Measurements from ENCODE around the gene SYT9. TPM values are rescaled to one million over a fixed set of nuclear protein-coding genes. Genes with fewer than 3 reads are reported as not detected.

The SYT9 gene
- total and polyA plus RNA-seq, 8 donors: 0.10 to 0.89 (median 0.31) TPM; not detected in 3

DNA sequence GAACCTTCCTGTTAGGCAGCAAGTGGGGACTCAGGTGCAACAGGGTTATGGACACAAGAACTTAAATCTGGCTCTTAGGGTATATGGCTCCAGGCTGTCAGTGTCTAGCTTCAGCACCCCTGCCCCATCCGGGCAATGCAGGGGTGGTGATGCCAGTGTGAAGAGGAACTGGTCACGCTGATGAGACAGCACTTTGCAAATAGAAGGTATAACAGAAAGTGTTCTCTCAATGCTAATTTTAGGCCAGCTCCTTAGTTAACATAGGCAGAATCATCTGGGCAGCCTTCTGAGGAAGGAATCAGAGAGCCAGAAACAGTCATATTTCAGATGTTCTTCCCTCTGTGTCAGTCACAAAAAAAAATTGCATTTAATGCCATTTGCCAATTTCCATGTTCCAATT, 41.2 kb downstream of the SYT9 start:
- TF ChIP-seq POLR2AphosphoS5 (IDR thresholded peaks at IDR 0.05) (no peak), POLR2A (IDR thresholded peaks at IDR 0.05) (no peak), EP300 (IDR thresholded peaks at IDR 0.05) (no peak)
- TF ChIP-seq, protein P1, sequence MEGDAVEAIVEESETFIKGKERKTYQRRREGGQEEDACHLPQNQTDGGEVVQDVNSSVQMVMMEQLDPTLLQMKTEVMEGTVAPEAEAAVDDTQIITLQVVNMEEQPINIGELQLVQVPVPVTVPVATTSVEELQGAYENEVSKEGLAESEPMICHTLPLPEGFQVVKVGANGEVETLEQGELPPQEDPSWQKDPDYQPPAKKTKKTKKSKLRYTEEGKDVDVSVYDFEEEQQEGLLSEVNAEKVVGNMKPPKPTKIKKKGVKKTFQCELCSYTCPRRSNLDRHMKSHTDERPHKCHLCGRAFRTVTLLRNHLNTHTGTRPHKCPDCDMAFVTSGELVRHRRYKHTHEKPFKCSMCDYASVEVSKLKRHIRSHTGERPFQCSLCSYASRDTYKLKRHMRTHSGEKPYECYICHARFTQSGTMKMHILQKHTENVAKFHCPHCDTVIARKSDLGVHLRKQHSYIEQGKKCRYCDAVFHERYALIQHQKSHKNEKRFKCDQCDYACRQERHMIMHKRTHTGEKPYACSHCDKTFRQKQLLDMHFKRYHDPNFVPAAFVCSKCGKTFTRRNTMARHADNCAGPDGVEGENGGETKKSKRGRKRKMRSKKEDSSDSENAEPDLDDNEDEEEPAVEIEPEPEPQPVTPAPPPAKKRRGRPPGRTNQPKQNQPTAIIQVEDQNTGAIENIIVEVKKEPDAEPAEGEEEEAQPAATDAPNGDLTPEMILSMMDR (IDR thresholded peaks at IDR 0.05): no peak
- no peak for DNase-seq
- Histone ChIP-seq H3K27ac (no peak overlapping the region), H3K27me3 (no peaks in the 10 kb centered on the region), H3K4me1 (no peaks in the 10 kb centered on the region), H3K36me3 (no peaks in the 10 kb centered on the region), H3K9me3 (peaks cover 0 to 6% (median 0%) of the 10 kb centered on the region in 4 donors), H3K4me3 (no peak overlapping the region)
- 63 to 84% (median 78%) methylated on average over 2 of the region's 2 CpGs for WGBS, 5 donors
- intact Hi-C loops (cut with DNase I; ENCODE audit: low total_unique reads): no loop called here

DNA sequence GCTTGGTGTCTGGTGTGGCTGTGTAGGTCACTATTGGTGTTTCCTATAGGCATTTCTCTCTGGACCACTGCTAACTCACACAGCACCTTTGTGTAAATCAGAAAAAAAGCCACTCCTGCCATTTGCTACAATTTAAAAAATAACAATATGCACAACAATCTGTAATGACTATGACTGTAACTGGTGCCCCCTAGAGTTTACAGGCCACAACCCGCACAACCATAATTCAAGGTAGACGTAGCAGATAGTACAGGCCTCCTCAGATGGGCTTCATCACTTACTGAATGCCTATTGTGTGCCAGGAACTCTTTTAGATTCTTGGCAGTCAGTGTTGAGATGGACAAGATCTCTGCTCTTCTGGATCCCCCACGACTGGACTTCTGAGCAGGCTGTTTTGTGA, 47.7 kb downstream of the SYT9 start:
- no peaks in the 10 kb centered on the region for H3K36me3 ChIP-seq
- no peaks in the 10 kb centered on the region for H3K4me1 ChIP-seq
- no peaks in the 10 kb centered on the region for H3K27me3 ChIP-seq
- H3K9me3 ChIP-seq: peaks cover 0 to 6% (median 0%) of the 10 kb centered on the region in 4 donors
- WGBS, 5 donors: 68 to 82% (median 72%) methylated on average over 3 of the region's 3 CpGs
- no peak overlapping the region for H3K27ac ChIP-seq
- intact Hi-C loops (cut with DNase I; ENCODE audit: low total_unique reads): no loop called here
- no peak overlapping the region for H3K4me3 ChIP-seq
- no peak for TF ChIP-seq EP300 (IDR thresholded peaks at IDR 0.05)
- TF ChIP-seq, protein P1 (IDR thresholded peaks at IDR 0.05): no peak
- TF ChIP-seq POLR2A (IDR thresholded peaks at IDR 0.05): no peak
- no peak for TF ChIP-seq POLR2AphosphoS5 (IDR thresholded peaks at IDR 0.05)
- DNase-seq: no peak

DNA sequence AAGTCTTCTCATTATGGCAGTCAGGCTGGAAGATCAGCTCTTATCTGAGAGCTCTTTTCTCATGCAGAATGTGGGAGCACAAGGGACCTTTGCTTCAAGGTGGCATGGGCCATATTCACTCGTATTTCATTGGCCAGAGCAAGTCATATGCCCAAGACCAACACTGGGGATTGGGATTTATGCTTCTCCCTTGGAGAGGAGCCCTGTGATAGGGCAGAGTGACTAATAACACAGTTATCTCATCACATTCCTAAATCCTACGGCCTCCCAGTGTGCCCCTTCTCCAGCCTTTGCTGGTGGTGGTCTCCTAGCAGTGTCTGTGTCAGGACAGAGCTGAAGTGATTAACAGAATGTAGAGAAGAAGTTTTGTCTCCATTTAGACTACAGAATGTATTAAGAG, 48.6 kb downstream of the SYT9 start:
- Histone ChIP-seq H3K4me3 (no peak overlapping the region), H3K9me3 (no peaks in the 10 kb centered on the region), H3K27me3 (no peaks in the 10 kb centered on the region), H3K4me1 (no peaks in the 10 kb centered on the region), H3K27ac (no peak overlapping the region), H3K36me3 (no peaks in the 10 kb centered on the region)
- intact Hi-C loops (cut with DNase I; ENCODE audit: low total_unique reads): no loop called here
- 37 to 61% (median 52%) methylated on average over 2 of the region's 2 CpGs for WGBS, 5 donors
- no peak for DNase-seq
- TF ChIP-seq, protein P1 (IDR thresholded peaks at IDR 0.05): no peak
- no peak for TF ChIP-seq POLR2A (IDR thresholded peaks at IDR 0.05)
- TF ChIP-seq EP300 (IDR thresholded peaks at IDR 0.05): no peak
- no peak for TF ChIP-seq POLR2AphosphoS5 (IDR thresholded peaks at IDR 0.05)

DNA sequence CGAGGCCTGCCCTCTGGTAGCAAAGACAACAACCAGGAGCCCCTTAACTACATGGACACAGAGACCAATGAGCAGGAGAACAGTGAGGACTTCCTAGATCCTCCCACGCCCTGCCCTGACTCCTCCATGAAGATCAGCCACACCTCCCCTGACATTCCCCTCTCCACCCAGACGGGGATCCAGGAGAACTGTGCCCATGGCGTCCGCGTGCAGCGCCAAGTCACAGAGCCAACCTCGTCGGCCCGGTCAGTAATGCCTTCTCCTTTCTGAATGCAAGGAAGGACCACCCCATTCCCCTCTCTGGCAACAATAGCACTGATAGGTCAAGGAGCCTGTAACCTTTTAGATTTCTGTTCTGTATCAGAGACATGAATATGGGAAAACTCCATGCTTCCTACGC, 51.4 kb downstream of the SYT9 start:
- Histone ChIP-seq H3K4me1 (no peaks in the 10 kb centered on the region), H3K36me3 (no peaks in the 10 kb centered on the region), H3K27ac (no peak overlapping the region), H3K27me3 (no peaks in the 10 kb centered on the region), H3K9me3 (no peaks in the 10 kb centered on the region), H3K4me3 (no peak overlapping the region)
- DNase-seq: no peak
- WGBS, 5 donors: 87 to 91% (median 90%) methylated on average over 11 of the region's 11 CpGs
- TF ChIP-seq EP300 (IDR thresholded peaks at IDR 0.05) (no peak), POLR2AphosphoS5 (IDR thresholded peaks at IDR 0.05) (no peak), POLR2A (IDR thresholded peaks at IDR 0.05) (no peak)
- TF ChIP-seq, protein P1 (IDR thresholded peaks at IDR 0.05): no peak
- intact Hi-C loops (cut with DNase I; ENCODE audit: low total_unique reads): no loop called here

Measured in stomach (tissue), 9 donors.